ENCODE measurements around the gene PDHX. TPM values are rescaled to one million over a fixed set of nuclear protein-coding genes. Genes with fewer than 3 reads are reported as not detected.

Gene PDHX
- total RNA-seq, 1 experiment from 2014 or later = 46.3 TPM

DNA sequence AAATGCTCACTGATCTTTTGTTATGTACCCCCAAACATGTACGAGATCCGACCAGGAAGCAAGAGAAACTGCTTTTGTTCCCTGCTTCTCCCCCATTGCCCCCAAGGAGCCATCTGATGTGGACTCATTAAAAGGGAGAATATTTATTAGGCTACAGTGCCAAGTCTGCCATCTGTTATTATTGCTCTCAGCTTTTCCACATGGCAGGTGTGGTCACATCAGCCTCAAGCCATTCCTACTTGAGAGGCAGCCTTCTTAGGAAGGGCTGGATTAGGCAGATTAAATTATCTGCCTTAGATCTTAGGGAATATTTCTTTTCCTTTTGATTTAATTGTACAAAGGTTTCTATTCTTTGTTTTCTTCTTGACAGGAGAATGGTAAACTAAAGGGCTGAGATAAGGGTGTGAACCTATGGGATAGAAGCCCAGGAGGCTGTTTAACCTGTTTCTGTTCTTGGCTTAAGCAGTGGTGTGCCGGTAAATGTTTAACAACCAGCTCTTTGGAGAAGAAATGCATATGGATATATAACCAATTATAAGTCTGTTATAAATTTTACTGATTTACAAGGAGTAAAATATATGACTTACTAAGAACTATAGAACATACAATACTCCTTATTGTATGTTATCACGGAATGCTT is 88.8 kb downstream of the PDHX start:
- H3K36me3 ChIP-seq (replicated peaks; ENCODE audit: control insufficient read depth, insufficient read depth, low read length) = no peaks in the 10 kb centered on the region
- H3K27me3 ChIP-seq (ENCODE audit: control insufficient read depth, insufficient read depth, low read length) = no peaks in the 10 kb centered on the region
- no peak for DNase-seq
- no peak overlapping the region for H3K4me3 ChIP-seq (ENCODE audit: insufficient read depth, low read depth, low read length)

DNA sequence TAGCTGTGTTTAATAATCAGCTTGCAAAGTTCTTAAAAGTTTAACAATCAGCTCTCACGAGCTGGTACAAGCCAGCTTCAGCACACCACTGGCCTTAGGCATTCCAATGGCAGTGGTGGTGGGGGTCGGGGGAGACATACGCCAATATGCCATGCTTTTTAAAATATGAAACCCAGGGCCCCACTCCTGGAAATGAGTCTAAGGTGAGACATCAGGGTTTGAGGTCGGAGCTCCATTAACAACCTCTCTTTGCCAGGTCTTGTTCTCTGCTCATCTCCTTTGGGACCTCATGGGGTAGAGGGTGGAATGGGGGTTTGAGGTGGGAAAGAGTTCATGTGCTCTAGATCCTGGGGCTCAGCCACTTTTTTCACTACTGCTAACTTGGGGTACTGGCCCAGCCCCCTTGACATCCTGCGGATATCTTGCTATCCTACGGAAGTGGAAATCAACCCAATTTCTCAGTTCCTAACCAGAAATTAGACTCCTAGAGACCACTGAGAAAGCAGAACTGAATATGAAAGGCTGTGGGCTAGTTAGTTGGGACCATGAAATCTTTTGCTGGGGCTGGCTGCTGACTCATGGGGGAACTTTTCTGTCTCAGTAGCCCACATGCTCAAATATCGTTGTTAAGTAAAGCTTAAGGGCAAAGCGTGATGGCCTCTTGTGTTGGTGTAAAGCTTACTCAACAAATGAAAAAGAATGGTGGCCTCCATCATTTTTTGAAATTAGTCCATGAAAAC is 90.1 kb downstream of the PDHX start:
- Histone ChIP-seq H3K27me3 (ENCODE audit: control insufficient read depth, insufficient read depth, low read length) (no peaks in the 10 kb centered on the region), H3K36me3 (replicated peaks; ENCODE audit: control insufficient read depth, insufficient read depth, low read length) (no peaks in the 10 kb centered on the region), H3K4me3 (ENCODE audit: insufficient read depth, low read depth, low read length) (no peak overlapping the region)
- DNase-seq = no peak

DNA sequence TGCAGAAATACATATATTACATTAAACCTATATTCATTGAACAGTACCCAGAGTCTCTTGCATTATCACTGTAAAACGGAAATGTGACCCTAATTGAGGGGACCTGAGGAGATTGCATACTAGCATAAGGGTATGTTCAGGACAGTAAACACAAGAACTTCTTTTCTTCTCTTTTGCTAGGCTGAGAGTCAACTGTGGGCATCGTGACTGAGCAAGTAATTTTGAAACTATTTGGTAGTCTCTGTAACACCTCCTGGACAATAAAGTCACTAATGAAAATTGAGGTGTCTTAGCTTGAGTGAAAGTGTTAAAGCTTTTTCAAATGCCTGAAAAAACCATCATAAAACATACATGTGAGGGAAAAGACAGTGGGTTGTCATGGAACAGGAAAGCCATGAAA is 90.9 kb downstream of the PDHX start:
- no peak overlapping the region for H3K4me3 ChIP-seq (ENCODE audit: insufficient read depth, low read depth, low read length)
- no peak for DNase-seq
- no peaks in the 10 kb centered on the region for H3K27me3 ChIP-seq (ENCODE audit: control insufficient read depth, insufficient read depth, low read length)
- H3K36me3 ChIP-seq (replicated peaks; ENCODE audit: control insufficient read depth, insufficient read depth, low read length) = no peaks in the 10 kb centered on the region

DNA sequence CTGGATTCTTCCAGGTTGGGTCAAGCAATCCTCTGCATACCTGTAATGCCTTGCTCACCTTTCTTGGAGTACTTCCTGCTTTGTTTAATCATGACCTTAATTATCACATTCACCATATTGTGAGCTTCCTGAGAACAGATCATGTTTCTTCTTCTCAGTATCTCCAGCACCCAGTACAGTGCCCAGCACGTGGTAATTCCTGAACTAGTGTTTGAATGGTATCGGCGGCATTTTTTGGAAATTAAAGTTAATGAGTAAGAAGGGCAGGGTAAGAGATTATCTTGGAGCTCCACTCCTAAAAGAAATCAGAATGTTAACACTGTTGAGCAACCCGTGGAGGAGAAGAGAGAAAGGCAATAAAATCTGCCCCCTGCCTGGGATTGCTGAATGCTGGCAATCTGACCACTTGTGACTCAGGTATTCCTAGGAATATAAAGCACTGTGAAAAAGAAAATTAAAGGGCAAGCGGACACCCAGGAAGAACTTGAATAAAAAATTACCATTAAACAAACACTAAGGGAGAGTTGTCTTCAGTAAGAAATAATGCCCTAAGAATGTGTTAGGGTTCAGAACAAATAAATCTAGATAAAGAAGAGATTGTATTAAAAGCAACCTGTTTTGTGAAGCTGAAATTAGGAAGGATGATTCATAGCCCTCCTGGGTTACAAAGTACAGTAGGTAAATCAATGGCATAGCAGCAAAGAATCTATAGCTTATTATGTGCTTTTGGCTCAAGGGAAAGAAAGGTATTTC is 92.9 kb downstream of the PDHX start:
- Histone ChIP-seq H3K36me3 (replicated peaks; ENCODE audit: control insufficient read depth, insufficient read depth, low read length) (no peaks in the 10 kb centered on the region), H3K27me3 (ENCODE audit: control insufficient read depth, insufficient read depth, low read length) (no peaks in the 10 kb centered on the region), H3K4me3 (ENCODE audit: insufficient read depth, low read depth, low read length) (no peak overlapping the region)
- DNase-seq = no peak

DNA sequence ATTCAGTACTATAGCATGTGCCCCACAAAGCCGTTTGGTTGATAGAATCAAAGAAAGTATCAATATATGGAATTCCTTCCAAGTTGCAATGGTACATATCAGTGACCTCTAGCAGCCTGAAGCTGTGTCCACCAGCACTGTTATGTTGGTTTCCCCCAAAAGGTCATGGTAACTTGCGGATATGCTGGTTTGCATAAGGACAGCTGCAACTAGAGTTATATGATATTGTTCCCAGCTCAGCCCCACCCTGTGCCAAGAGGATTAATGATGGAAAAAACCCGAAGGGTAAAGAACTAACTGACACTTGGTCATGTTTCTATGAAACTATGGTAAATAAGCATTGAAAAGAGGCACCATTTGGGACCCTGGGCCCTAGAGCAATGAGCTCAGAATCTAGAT is 93.5 kb downstream of the PDHX start:
- no peak for DNase-seq
- Histone ChIP-seq H3K36me3 (replicated peaks; ENCODE audit: control insufficient read depth, insufficient read depth, low read length) (no peaks in the 10 kb centered on the region), H3K4me3 (ENCODE audit: insufficient read depth, low read depth, low read length) (no peak overlapping the region), H3K27me3 (ENCODE audit: control insufficient read depth, insufficient read depth, low read length) (no peaks in the 10 kb centered on the region)

DNA sequence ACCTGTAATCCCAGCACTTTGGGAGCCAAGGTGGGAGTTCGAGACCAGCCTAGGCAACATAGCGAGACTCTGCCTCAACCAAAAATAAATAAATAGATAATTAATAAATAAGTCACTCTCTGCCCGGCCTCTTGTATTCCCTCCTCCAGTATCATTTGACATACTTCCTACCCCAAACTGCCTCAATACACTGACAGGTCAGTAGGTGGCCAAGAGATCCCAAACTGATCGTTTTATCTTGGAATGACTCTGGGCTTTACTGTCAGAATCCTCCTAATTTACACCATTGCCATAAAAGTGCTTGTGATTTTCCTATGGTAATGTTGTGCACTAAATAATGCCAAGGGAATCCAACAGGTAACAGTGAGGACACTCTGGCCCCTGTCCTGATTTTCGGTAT is 94.2 kb downstream of the PDHX start:
- H3K36me3 ChIP-seq (replicated peaks; ENCODE audit: control insufficient read depth, insufficient read depth, low read length) = no peaks in the 10 kb centered on the region
- DNase-seq = no peak
- H3K4me3 ChIP-seq (ENCODE audit: insufficient read depth, low read depth, low read length) = no peak overlapping the region
- H3K27me3 ChIP-seq (ENCODE audit: control insufficient read depth, insufficient read depth, low read length) = no peaks in the 10 kb centered on the region

DNA sequence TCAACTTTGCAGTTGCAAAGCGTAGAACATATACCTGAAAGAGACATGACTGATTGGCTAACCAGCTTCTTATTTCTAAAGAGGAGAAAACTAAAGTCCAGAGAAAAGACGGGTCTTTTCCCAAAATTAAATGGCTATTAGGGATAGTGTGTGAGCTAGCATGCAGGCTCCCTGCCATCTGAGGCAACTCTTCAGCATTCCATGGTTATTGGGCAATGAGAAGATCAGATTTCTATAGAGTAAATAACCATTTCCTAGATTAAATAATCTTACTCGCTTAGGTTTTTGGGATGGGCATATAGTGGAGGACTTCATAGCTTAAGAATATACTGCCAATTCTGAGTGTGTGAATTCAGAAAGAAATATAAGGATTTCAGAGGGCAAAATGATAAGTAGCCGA is 95.0 kb downstream of the PDHX start:
- H3K4me3 ChIP-seq (ENCODE audit: insufficient read depth, low read depth, low read length) = no peak overlapping the region
- H3K27me3 ChIP-seq (ENCODE audit: control insufficient read depth, insufficient read depth, low read length) = no peaks in the 10 kb centered on the region
- no peak for DNase-seq

DNA sequence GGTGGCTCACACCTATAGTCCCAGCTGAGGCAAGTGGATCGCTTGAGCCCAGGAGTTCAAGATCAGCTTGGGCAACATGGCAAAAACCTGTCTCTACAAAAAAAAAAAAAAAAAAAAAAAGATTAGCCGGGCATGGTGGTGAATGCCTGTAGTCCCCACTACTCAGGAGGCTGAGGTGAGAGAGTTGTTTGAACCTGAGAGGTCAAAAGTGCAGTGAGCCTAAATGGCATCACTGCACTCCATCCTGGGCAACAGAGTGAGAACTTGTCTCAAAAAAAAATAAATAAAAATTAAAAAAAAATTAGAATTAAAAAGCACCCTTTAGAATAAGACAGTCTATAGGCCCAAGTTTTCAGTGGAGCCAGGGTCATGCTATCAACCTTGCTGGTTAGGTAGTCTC is 95.5 kb downstream of the PDHX start:
- Histone ChIP-seq H3K36me3 (replicated peaks; ENCODE audit: control insufficient read depth, insufficient read depth, low read length) (no peaks in the 10 kb centered on the region), H3K4me3 (ENCODE audit: insufficient read depth, low read depth, low read length) (no peak overlapping the region), H3K27me3 (ENCODE audit: control insufficient read depth, insufficient read depth, low read length) (no peaks in the 10 kb centered on the region)
- no peak for DNase-seq

More for the DNA sequence above, 95.0 kb downstream of the PDHX start:
- H3K36me3 ChIP-seq (replicated peaks; ENCODE audit: control insufficient read depth, insufficient read depth, low read length) = no peaks in the 10 kb centered on the region

DNA sequence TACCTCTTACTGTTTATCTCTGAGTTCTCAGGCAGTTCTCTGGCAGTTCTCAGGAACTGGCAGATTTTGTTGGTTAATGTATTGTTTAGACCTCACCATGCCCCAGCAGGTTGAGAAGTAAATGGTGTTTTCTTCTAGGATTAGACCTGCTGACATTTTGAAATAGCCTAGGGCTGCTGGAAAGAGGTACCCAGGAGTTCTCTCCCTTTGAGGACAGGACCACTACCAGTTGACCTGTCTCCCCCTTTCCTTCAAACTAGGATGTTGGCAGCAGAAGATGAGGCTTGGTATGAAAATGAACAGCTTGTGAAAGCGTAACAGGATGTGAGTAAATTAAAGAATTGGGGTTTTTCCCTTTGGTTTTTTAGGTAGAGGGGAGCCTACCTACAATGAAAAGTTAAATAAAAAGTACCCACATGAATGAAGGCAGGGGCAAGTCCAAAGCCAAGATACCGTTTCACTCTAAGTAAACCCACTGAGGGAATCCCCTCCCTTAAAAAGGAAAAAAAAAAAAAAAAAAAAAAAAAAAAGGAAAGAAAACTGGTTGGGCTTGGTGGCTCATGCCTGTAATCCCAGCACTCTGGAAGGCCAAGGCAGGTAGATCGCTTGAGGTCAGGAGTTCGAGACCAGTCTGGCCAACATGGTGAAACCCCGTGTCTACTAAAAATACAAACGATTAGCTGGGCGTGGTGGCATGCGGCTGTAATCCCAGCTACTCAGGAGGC is 96.2 kb downstream of the PDHX start:
- no peaks in the 10 kb centered on the region for H3K36me3 ChIP-seq (replicated peaks; ENCODE audit: control insufficient read depth, insufficient read depth, low read length)
- DNase-seq = no peak
- H3K27me3 ChIP-seq (ENCODE audit: control insufficient read depth, insufficient read depth, low read length) = no peaks in the 10 kb centered on the region
- no peak overlapping the region for H3K4me3 ChIP-seq (ENCODE audit: insufficient read depth, low read depth, low read length)

DNA sequence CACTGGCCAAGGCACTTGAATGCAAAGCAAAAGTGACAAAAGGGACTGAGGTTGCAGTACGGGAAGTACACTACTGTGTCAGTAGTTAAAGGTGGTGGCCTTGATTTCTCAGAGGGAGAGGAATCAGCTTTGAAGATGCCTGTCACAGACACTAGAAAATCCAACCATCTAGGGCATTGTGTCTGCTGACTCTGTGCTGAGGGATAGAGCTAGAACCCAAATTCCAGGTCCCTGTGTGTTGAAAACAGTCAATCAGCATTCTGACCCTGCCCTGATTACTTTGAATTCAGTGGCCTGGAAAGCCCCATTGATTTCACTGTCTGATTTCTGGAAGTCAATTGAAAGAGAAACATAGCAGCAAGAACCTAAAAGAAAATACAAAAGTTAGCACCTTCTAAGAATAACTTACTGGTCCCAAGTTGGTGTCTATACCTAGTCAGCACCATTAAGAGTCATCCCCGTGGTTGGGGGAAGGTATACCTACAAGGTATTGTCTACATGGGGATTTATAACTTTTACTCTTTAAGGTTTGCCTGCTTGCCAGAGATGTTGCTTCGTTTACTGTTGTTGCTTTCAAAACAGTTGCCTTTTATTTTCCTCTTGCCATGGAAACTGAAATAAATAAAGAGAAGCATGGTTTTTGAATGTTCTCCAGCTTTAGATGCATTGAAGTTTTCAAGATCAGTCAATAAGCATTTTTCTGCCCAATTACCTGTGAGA is 97.3 kb downstream of the PDHX start:
- DNase-seq = no peak
- no peaks in the 10 kb centered on the region for H3K27me3 ChIP-seq (ENCODE audit: control insufficient read depth, insufficient read depth, low read length)
- no peaks in the 10 kb centered on the region for H3K36me3 ChIP-seq (replicated peaks; ENCODE audit: control insufficient read depth, insufficient read depth, low read length)

DNA sequence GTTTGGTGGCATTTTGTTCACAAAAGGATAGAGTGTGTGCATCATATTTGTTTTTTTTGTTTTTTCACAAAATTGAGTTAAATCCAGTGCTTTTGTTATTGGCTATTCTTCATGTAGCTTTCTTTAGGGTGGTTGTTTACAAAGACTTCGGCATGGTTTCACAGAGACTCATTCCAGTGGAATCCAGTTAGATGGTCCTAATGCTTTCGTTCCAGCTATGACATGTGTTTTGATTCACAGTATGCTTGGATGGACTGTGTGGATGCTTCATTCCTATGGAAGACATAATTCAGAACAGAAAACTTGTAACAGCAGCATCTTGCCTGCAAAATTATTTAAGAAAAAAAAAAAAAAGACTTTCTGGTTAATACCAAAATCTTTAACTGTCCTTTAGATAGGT is 97.9 kb downstream of the PDHX start:
- H3K4me3 ChIP-seq (ENCODE audit: insufficient read depth, low read depth, low read length) = no peak overlapping the region
- no peak for DNase-seq
- H3K27me3 ChIP-seq (ENCODE audit: control insufficient read depth, insufficient read depth, low read length) = no peaks in the 10 kb centered on the region
- no peaks in the 10 kb centered on the region for H3K36me3 ChIP-seq (replicated peaks; ENCODE audit: control insufficient read depth, insufficient read depth, low read length)

More for the DNA sequence above, 97.3 kb downstream of the PDHX start:
- no peak overlapping the region for H3K4me3 ChIP-seq (ENCODE audit: insufficient read depth, low read depth, low read length)

DNA sequence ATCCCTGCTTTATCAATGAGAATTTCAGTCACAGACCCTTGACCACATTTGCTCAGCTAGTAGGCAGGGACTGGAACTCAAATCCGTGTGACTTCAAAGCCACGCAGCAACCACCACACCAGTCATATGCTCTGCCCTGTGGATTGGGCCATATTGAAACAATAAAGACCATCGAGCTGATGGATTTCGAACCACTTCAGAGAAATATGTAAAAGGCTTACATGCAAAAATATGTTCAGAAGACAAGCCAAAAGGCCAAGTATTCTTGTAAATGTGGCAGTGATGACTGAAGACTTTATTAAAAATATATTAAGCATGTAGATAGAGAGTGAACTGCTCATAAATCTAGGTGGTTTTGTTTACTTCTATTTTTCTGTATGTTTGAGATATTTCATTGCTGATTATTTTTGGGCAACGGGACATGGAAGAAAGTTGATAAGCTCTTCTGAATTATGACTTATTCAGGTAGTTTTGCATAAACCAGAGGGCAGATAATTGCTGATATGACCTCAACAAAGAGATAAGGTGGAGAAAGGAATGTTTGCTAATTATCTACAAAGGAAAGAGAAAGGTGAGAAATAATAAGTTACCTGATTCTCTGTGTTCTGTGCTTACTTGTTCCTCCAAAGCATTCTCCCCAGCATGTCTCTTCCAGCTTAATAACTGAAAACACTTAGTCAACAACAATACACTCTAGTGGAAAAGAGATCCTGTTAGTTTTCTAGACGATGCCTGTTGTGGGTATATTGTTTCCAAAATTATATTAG is 99.4 kb downstream of the PDHX start:
- DNase-seq = no peak
- Histone ChIP-seq H3K36me3 (replicated peaks; ENCODE audit: control insufficient read depth, insufficient read depth, low read length) (no peaks in the 10 kb centered on the region), H3K27me3 (ENCODE audit: control insufficient read depth, insufficient read depth, low read length) (no peaks in the 10 kb centered on the region), H3K4me3 (ENCODE audit: insufficient read depth, low read depth, low read length) (no peak overlapping the region)

DNA sequence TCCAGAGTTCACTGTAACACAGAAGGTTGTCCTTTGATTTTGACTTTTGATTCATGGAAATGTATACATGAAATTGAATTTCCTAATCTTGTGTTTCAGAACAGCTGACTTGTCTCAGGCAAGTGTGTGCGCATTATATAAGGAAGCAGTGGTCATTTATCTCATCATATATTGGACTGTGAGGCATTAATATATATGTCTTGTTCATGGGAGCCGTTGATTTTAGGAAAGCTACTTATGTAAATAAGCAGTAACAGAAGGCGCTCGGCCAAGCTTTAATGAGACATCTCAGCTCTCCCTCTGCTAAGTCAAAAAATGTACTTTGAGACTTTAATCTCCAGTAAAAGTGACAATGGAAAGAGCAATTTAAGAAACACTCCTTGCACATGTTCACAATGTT is 100.5 kb downstream of the PDHX start:
- no peak for DNase-seq
- H3K27me3 ChIP-seq (ENCODE audit: control insufficient read depth, insufficient read depth, low read length) = no peaks in the 10 kb centered on the region

More for the DNA sequence above, 100.5 kb downstream of the PDHX start:
- H3K36me3 ChIP-seq (replicated peaks; ENCODE audit: control insufficient read depth, insufficient read depth, low read length) = no peaks in the 10 kb centered on the region
- no peak overlapping the region for H3K4me3 ChIP-seq (ENCODE audit: insufficient read depth, low read depth, low read length)
